Glutamatergic neuron (in vitro differentiated cells): Measurements from ENCODE around the gene CAST. TPM values are rescaled to one million over a fixed set of nuclear protein-coding genes. Genes with fewer than 3 reads are reported as not detected.

ENCODE experiments used
- DNase-seq: peaks from one replicate; pipeline ENCODE4 v3.0.0; 2022
- H3K27ac Mint-ChIP-seq: one replicate; pipeline ENCODE4 v1.8.0; 2020; ENCODE audit warnings: mild to moderate bottlenecking, mixed read lengths, inconsistent platforms; ENCODE audit not compliant: unreplicated experiment
- H3K27me3 Mint-ChIP-seq: one replicate; pipeline ENCODE4 v1.8.0; 2020; ENCODE audit warnings: mild to moderate bottlenecking, moderate library complexity, mixed read lengths, inconsistent platforms; ENCODE audit not compliant: unreplicated experiment
- H3K36me3 Mint-ChIP-seq: one replicate; pipeline ENCODE4 v1.8.0; 2020; ENCODE audit warnings: mild to moderate bottlenecking, mixed read lengths, inconsistent platforms; ENCODE audit not compliant: unreplicated experiment
- H3K4me1 Mint-ChIP-seq: one replicate; pipeline ENCODE4 v1.8.0; 2020; ENCODE audit warnings: mild to moderate bottlenecking, low read depth, mixed read lengths, inconsistent platforms; ENCODE audit not compliant: unreplicated experiment
- H3K4me3 Mint-ChIP-seq: one replicate; pipeline ENCODE4 v1.8.0; 2020; ENCODE audit warnings: mild to moderate bottlenecking, mixed read lengths, inconsistent platforms; ENCODE audit not compliant: unreplicated experiment
- H3K9me3 Mint-ChIP-seq: one replicate; pipeline ENCODE4 v1.8.0; 2020; ENCODE audit warnings: mild to moderate bottlenecking, moderate library complexity, mixed read lengths, inconsistent platforms; ENCODE audit not compliant: unreplicated experiment
- total RNA-seq: library from RNA; stranded (reverse); fragmentation: NEBNext Ultra II Directional; extraction: Animal tissue kit (Norgen Biotek cat#: 25700); gene quantifications from one replicate; pipeline ENCODE4 v1.2.1, GENCODE V29; 2021; ENCODE audit not compliant: unreplicated experiment
- TF ChIP-seq, protein P1 (sequence below): fragments of 200-600 bp; sonication (generic); IDR thresholded peaks from one replicate; pipeline ENCODE4 v1.5.0; 2021; ENCODE audit not compliant: partially characterized antibody, unreplicated experiment

The CAST gene
- total RNA-seq, 1 donor from 2014 or later = 19.4 TPM

DNA sequence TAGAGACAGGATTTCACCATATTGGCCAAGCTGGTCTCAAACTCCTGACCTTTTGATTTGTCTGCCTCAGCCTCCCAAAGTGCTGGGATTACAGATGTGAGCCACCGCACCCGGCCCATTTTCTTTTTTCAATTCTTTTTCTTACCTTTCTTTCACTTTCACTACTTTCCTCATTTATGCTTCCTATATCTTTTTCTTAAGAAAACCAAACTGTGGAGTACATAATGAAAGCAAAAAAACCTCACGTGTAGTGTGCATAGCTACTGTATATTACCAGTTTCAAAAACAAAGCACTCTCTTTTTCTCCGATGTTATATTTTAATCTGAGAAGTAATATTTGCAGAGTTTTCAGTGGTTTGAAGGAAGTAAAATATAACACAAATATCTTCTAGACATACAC lies 8.0 kb upstream of the CAST start:
- H3K4me3 Mint-ChIP-seq = no peak overlapping the region
- peaks cover 3% of the 10 kb centered on the region for H3K4me1 Mint-ChIP-seq
- TF ChIP-seq, protein P1, sequence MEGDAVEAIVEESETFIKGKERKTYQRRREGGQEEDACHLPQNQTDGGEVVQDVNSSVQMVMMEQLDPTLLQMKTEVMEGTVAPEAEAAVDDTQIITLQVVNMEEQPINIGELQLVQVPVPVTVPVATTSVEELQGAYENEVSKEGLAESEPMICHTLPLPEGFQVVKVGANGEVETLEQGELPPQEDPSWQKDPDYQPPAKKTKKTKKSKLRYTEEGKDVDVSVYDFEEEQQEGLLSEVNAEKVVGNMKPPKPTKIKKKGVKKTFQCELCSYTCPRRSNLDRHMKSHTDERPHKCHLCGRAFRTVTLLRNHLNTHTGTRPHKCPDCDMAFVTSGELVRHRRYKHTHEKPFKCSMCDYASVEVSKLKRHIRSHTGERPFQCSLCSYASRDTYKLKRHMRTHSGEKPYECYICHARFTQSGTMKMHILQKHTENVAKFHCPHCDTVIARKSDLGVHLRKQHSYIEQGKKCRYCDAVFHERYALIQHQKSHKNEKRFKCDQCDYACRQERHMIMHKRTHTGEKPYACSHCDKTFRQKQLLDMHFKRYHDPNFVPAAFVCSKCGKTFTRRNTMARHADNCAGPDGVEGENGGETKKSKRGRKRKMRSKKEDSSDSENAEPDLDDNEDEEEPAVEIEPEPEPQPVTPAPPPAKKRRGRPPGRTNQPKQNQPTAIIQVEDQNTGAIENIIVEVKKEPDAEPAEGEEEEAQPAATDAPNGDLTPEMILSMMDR = no peak
- H3K36me3 Mint-ChIP-seq = no peaks in the 10 kb centered on the region
- H3K27ac Mint-ChIP-seq = no peak overlapping the region
- no peaks in the 10 kb centered on the region for H3K9me3 Mint-ChIP-seq
- DNase-seq = no peak
- no peaks in the 10 kb centered on the region for H3K27me3 Mint-ChIP-seq

DNA sequence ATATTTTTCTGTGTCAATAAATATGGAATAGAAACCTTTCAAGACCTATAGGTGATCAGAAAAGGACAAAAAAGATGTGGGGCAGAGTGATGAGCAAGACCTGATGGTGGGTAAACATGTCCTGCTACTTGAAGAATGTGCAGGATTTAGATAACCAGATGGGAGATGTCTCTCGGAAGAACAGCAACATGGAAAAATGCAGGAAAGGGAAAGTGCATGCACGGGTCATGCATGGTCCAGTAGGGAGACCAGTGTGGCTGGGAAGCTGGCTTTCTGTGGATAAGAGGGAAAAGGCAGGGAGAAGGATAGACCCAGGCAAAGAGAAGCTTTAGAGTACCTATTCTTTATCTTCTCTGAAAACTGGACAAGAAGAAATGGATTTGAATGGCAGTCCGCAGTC lies 7.1 kb upstream of the CAST start:
- Mint-ChIP-seq H3K9me3 (no peaks in the 10 kb centered on the region), H3K27me3 (peaks cover 1% of the 10 kb centered on the region), H3K27ac (no peak overlapping the region), H3K4me1 (peaks cover 3% of the 10 kb centered on the region), H3K4me3 (no peak overlapping the region), H3K36me3 (no peaks in the 10 kb centered on the region)
- TF ChIP-seq, protein P1 = no peak
- DNase-seq = no peak

DNA sequence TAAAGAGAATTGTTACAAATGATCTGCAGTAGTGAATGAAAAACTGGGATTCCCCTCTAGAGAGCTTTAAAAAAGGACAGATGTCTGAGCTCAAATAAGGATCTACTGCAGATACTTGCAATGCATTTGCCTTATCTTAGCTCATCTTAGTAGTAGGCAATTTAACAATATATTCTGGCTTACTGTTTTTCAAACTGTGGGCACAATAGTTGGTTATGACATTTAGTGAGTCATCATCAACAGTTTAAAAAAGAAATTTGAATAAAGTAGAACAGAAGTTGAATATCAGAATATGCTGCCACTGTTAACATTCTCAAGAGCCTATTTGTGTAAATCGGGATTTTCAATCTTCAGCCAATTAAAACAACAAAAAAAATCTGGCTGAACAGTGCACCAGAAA lies 6.7 kb upstream of the CAST start:
- DNase-seq = no peak
- no peaks in the 10 kb centered on the region for H3K36me3 Mint-ChIP-seq
- H3K9me3 Mint-ChIP-seq = no peaks in the 10 kb centered on the region
- H3K27ac Mint-ChIP-seq = no peak overlapping the region
- H3K27me3 Mint-ChIP-seq = peaks cover 3% of the 10 kb centered on the region
- H3K4me1 Mint-ChIP-seq = peaks cover 3% of the 10 kb centered on the region
- TF ChIP-seq, protein P1 = no peak
- H3K4me3 Mint-ChIP-seq = no peak overlapping the region

DNA sequence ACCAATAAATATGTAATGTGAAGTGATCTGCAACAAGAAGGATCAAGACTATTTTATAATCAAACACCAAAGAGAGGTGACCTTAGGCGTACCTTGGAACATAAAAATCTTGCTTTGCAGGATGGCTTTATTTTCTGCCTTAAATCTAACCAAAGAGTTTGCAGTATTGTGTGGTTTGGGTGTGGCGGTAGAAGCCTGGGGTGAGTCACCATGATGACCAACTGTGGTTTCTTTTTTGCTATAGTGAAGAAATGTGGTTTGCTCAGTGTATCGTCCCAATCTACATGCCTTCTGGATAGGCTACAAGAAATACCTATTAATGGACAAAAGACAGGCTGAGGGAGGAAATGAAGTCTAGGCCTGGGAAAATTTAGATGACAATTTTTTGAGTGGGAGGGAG lies 5.1 kb upstream of the CAST start:
- H3K27ac Mint-ChIP-seq = no peak overlapping the region
- no peaks in the 10 kb centered on the region for H3K9me3 Mint-ChIP-seq
- no peak overlapping the region for H3K4me3 Mint-ChIP-seq
- DNase-seq = no peak
- H3K27me3 Mint-ChIP-seq = peaks cover 7% of the 10 kb centered on the region
- TF ChIP-seq, protein P1 = no peak
- no peaks in the 10 kb centered on the region for H3K36me3 Mint-ChIP-seq
- peaks cover 6% of the 10 kb centered on the region for H3K4me1 Mint-ChIP-seq

DNA sequence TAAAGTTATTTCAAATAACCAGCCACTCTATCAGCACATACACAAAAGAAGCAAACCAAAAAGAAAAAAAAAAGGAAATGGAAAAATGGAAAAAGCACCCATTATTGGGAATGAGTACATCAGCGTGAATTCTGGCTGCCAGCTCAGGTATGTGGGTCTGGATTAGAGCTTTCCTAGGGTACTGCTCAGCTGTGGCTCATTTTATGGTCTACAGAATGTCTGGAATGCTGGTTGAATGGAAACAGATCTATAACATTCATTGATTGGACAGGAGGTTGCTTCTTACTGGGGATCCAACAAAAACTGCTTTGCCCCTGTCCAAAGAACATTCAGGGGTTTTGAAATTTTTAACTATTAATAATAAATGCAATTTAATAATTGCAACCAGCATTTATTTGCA lies 3.9 kb upstream of the CAST start:
- Mint-ChIP-seq H3K27me3 (peaks cover 8% of the 10 kb centered on the region), H3K36me3 (no peaks in the 10 kb centered on the region), H3K4me1 (peaks cover 6% of the 10 kb centered on the region), H3K9me3 (no peaks in the 10 kb centered on the region), H3K27ac (no peak overlapping the region), H3K4me3 (no peak overlapping the region)
- TF ChIP-seq, protein P1 = no peak
- DNase-seq = no peak
